NOMO-1 treated with DMSO at 0.1 percent for 48 hours (cell line): ENCODE results near the gene F10.

Experiments
- DNase-seq: peaks from one replicate; lab custom pipeline; 2025; ENCODE audit not compliant: unreplicated experiment; lab: John Stamatoyannopoulos, UW

F10 gene

DNA sequence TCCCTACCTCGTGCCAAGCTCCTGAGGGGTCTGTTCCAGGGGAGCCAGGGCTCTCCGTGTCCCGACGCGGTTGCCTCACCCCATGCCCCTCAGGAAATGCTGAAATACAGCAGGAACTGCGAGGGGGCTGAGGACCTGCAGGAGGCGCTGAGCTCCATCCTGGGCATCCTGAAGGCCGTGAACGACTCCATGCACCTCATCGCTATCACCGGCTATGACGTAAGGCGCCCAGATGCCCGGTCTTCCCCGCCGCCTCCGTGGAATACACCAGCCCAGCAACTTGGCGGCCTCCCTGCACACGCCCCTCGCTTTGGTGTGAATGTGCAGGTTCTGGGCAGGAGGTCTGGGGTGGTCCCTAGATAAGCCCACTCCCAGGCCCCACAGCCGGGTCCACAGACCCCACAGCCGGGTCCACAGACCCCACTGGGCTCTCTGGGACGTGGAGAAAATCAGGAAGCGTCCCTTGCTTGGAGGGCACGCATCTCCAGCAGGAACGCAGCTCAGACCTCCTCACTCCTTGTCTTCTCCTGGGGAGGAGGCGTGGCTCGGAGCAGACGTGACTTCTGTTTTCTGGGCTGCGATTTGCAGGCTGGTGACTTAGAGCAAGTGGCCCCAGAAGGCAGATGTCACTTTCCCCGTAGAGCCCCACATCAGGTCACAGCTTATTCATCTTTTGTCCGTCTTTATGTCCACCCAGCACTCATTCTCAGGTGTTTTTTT, 36.4 kb upstream of the F10 start:
- no peak for DNase-seq

DNA sequence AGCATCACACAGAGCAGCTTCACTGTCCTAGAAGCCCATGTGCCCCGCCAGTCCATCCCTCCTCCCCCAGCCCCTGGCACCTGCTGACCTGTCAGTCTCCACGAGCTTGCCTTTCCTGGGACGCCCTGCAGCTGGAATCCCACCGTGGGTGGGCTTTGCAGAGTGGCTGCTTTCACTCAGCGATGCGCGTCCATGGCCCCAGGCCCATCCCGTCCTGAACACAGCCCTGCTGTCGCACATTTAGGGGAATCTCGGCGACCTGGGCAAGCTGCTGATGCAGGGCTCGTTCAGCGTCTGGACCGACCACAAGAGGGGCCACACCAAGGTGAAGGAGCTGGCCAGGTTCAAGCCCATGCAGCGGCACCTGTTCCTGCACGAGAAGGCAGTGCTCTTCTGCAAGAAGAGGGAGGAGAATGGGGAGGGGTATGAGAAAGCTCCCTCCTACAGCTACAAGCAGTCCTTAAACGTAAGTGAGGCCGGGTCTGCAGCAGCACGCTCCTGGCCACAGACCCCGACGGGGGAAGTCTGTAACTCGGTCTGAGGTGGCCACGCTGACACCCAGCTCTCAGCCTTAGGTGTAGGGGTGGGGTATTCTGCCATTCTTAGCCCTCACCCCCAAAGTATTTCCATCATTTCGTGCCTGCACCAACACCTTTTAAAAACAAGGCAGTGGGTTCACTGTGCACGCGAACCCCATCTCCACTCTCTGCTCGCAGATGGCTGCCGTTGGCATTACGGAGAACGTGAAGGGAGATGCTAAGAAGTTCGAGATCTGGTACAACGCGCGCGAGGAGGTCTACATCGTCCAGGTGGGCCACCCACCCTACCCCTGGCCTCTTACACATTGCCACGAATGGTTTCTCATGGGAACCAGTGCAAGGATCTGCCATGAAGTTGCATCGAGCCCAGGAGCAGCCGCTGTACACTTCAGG, 35.3 kb upstream of the F10 start:
- no peak for DNase-seq

DNA sequence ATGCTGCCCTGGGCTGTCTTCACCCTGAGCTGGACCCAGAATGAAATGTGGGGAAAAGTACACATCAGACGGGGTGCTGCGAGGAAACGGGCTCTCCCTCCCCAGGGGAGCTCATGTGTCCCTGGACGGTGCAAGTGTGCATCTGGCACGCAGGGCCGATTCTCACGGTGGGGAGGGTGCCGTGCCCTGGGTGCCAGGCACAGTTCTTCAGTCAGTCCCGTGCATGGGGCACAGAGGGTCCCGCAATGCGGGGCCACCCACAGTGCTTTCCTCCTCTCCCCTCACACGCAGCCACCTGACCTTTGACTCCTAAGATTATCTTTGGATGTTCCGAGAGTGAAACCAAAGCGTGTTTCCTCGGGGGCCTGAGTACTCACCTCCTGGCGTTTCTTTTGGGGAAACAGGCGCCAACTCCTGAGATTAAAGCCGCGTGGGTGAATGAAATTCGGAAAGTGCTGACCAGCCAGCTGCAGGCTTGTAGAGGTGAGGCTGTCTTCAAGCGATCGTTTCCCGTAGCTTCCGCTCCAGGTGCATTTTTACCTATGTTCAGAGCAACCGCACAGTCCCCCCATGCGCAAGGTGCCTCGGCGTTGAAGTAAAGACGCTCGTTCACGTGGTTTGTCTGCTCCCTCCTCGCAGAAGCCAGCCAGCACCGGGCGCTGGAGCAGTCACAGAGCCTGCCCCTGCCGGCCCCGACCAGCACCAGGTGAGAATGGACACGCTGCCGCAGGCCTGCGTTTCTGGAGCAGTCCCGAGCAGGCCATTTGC, 34.5 kb upstream of the F10 start:
- DNase-seq, result no peak

DNA sequence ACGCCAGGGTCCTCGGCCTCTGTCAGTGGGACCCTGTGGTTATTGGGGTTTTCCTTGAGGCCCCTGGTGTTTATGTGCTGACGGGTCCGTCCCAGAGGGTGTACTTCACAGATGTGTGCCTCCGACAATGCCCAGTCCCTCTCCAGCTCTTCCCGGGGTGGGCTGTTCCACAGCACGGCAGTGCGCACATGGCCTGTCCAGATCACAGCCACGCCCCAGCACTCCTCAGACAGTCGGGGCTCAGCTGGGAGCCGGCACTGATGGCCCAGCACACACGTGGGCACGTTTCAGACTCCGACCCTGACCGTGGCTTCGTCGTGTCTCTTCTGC, 33.9 kb upstream of the F10 start:
- DNase-seq, result no peak

DNA sequence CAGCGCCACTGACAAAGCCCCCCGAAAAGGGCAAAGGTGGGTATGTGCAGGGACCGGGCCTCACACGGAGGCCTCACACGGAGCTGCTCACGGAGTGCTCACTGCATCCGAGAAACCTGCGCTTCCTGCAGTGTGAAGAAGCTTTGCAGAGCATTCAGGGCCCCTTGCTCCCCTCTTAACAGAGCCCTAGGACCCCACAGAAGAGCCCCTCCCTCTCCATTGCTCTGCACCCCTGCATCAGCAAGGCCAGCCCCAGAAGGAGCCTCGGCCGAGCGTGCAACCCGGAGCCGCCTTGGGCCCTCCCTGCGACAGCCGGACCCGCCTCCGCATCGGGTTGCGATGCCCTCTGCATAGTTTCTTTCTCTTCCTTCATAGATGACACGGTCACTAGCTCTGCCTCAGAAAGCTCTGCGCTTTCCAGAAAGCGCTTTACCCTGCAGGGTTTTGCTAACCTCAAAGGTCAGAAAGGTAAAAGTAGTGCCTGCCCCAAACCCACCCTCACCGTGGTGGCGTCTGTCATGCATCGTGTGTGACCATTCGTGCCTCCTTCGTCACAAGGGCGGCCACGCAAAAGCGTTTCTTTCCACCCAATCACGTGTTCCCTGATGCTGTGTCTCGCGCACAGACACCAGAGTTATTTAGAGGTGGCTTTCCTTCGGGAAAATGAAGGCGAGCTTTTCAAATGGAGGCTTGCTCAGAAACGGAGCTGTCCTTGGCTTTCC, 32.7 kb upstream of the F10 start:
- no peak for DNase-seq

DNA sequence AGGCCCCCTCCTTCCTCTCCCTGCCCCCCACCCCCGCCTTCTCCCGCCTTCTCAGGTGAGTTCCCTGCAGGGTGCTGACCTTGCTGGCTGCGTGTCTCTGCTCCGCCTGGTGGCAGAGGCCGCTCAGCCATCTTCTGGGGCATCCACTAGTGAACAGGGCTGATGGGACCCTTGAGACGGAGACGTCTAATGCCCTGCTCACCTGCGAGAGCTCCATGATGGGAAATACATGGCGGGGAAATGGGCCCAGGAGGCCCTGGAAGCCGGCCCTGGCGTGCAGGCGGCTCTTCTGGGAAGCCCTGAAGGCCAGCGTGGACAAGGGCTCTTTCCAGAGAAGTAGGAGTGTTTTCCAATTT, 32.2 kb upstream of the F10 start:
- DNase-seq, result no peak

DNA sequence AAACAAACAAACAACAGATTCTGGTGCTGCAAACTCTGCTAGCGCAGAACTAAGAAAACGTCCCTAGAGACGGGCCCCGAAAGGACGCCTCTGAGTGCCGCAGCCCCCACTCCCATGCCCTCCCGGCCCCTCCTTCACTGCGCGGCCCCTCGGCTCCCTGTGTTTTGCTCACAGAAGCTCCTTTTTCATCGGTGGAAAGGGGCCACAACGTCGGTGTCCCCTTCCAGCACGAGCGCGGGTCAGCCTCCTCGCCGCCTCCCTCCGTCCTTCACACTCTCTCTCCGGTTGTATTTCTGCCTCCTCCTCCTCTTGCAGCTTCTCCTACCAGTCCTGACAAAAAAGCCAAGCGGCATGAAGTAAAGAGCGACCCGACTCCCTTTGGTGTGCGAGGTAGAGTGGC, 31.8 kb upstream of the F10 start:
- DNase-seq, result no peak

DNA sequence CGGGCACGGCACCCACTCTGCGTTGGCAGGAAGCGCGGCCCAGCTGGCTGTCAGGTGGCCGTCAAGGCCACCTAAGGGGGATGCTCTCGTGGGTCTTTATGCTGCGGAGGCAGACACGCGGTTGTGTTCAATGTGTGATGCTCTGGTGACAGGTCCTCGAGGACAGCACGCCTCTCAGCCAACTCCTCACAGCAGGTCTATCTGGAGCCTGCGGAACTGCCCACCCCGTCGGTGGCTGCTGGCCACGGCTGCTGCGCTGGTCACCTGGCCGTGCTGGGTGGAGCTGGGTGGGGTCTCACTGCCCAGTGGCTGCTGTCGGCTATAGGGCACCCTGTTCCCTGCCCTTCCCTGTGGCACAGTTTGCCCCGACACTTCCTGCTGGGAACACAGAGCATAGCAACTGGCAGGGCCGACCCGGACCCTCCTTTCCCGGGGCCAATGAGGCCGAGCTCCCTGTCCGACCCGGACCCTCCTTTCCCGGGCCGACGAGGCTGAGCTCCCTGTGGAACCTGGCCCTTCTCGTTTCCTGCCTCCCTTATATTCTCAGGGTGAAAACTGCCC, 31.3 kb upstream of the F10 start:
- no peak for DNase-seq

DNA sequence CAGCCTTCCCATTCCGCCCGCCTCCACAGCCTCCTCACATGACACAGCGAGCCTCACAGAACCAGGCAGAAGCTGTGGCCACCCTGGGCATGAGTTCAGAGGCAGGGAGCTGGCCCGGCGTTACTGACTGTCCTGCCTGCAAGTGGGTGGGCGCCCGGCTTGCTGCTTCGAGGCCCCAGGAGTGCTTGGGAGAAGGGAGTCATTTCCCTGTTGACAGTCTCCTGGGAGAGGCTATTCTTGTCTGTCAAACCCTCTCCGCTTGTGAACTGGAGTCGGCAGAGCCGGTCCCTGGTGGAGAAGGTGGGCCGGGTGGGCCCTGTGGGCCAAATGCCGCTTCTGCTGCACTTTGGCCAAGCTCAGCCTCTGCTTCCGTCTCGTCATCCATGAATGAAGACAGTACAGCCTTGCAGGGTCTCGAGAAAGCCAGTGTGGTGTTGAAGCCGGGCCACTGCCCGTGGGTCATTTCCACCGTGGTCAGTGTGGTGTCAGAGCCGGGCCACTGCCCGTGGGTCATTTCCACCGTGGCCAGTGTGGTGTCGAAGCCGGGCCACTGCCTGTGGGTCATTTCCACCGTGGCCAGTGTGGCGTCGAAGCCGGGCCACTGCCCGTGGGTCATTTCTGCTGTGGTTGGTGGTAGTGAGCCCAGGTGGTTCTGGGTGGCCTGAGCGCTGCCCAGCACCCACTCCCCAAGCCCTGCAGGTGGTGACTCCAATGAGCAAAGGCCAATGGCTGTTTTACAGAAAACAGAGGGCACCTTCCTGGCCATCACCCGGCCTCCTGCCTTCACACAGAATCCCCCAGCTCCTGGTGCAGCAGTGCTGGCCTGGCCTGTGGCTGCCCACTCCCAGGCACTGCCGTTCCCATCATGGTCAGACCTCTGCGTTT, 30.5 kb upstream of the F10 start:
- no peak for DNase-seq

DNA sequence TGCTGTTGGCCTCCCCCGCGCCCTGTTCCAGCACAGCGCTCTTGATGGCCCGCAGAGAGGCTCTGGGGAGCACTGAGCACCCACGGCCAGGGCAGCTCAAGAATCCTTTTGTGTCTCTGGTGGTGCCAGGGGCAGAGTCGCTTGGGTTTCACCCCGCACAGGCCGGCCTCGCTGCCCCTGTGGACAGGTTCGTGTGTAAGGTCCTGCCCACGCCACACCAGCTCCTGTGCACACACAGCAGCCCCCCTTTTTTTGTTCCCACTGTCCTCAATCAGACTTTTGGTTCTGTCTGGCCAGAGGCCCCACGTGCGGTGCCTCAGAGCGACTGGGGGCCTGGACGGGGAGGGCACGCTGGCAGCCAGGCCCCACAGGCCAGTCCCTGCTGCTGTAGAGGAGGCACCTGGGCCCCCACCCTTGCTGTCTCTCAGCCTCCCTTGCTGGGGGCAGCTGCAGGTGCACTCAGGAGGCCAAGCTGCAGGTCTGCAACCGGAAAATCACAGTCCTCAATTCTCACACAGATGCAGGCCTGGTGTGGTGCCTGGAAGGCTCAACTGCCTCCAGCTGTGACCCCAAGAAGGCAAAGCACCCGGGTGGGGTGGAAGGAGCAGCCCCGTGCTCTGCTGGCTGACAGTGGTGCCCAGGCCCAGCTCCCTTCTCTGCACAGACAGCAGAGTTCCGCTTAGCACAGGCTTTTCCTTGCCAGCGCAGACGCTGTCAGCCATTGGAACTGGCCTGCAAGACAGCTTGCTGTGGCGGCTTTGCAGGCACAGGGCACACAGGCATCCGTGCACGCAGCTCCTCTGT, 29.6 kb upstream of the F10 start:
- no peak for DNase-seq

DNA sequence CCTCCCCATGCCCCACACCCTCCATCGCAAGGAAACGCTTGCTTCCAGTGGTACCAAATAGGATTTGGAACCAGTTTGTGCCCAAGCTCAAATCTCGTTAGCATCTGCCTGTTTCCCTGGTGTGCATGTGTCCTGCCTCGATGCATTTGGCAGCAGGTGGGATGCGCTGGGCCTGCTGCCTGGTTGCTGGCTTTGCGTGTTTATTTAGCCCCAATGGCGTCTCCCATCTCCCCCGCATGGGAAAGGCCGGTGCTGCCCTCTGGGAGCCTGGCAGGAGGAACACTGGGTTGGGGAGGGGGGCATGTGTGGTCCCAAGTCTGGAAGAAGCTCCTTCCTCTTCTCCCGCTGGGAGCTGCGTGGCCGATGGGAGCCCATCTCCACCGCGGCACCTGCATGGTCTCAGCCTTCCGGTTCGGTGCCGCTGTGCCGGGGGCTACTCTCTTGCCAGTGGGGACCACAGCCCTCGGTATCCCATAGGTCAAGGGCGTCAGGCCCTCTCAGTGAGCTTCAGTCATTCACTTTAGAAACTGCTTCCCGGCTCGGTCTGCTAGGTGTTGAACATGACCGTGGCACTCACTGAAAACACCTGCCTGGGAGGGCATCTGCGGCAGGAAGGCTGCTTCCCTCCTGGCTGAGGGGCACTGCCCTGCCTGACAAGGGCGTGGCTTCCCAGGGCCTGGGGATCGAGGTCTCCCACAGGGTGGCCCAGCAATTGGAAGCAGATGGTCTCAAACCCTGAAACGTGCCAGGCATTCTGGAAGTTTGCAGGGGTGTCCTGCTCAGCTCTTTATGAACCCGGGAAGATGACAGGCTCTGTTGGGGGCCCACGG, 28.8 kb upstream of the F10 start:
- DNase-seq, result no peak

DNA sequence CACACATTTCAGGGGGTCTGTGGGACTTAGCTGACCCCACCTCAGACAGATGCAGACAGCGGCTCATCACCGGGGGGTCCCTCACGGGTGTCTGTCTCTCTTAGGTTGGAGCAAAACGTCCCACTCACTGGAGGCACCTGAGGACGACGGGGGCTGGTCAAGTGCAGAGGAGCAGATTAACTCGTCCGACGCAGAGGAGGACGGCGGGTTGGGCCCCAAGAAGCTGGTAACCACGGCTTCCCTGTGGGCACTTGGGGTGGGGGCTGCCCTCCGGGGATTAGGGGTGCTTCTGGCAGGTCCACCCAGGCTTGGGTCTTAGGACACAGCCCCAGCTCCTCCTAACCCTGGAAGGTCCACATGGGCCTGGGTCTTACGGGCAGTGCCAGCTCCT, 28.2 kb upstream of the F10 start:
- DNase-seq, result no peak

DNA sequence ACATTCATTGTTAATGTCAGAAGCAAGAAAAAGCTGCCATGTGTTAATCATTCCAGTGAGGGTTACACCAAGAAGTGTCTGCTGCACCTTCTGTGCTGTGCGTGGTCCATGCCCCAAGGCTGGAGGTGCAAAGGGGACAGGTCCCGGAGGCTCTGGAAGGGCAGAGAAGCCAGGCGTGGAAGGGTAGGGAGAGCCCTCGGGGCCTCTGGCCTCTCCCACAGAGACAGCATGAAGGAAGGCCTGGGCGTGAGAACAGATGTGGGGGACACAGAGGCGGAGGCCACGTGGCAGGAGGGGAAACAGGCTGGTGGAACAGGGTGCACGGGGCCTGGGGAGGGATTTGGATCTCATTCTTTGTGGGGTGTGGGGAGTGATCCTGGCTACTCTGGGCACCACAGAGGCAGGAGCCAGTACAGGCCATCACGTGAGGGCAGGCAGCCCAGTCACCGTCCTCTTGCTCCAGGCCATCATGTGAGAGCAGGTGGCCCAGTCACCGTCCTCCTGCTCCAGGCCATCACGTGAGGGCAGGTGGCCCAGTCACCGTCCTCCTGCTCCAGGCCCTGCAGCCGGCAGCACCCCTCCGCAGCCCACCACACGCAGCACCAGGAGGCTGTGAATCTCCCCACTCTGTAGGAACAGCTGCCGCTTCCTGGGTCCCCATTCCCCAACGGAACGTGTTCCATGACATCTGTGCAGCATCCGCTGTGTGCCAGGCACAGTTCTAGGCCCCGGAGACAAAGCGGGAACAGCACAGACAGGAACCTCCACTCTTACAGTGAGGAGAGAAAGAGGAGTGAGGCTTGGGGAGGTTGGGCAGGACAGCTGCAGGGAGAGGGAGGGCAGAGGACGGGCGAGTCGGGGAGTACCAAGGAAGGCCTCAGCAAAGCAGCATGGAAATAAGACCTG, 27.2 kb upstream of the F10 start:
- no peak for DNase-seq

DNA sequence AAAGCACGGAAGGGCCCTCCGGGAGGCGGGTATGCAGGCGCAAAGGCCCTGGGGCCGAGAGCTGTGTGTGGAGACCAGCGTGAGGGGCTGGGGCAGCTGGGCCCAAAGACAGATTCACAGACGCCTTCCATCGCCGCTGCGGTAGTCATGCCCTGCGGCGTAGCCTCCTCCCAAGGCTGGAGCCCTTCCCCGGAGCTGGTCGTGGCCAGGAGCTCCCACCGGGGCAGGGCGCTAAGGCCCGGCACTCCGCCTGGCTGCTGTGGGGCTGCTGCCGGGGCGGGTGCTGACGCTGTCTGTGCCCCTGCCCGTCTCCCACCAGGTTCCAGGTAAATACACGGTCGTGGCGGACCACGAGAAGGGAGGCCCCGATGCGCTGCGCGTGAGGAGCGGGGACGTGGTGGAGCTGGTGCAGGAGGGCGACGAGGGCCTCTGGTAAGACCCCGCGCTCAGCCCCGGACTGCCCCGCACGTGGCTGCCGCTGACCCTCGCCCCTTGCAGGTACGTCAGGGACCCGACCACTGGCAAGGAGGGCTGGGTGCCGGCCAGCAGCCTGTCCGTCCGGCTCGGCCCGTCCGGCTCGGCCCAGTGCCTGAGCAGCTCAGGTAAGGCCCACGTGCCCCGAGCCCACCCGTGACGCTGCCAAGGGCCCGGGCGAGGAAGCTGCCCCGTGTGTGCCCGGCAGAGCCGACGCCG, 26.4 kb upstream of the F10 start:
- DNase-seq, result no peak

DNA sequence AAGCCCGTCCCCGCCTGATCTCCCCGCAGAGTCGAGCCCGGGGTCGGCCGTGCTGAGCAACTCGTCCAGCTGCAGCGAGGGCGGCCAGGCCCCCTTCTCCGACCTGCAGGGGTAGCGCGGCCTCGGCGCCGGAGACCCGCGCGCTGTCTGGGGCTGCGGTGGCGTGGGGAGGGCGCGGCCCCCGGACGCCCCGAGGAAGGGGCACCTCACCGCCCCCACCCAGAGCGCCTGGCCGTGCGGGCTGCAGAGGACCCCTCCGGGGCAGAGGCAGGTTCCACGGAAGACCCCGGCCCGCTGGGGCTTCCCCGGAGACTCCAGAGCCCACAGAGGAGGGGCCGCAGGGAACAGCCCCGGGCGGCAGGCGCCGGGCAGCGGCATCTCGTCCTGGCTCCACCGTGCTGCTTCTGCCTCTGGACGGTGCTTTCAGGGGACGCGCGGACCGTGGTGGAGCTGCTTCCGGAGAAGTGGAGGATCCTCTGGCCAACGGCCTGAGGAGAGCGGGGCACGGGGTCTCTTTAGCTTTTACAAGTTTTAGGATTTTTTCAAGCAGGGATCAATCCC, 25.8 kb upstream of the F10 start:
- no peak for DNase-seq

DNA sequence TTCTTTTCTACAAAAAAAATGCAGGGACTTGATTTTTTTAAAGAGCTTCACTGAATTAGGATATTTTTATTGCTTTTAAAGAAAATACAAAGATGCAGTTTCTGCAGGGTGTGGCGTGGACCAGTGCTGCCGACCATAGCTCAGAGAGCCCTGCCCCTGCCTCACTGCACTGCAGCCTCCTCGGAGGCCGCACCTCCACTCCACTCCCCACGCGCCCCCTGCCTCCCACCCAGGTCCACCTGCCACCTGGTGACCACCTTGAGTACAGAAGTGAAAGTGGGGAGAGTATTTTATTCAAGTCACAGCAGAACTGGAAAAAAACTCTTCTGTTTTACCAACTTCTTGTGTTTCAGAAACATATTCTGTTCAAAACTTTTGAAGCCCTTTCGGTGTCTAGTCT, 24.9 kb upstream of the F10 start:
- DNase-seq, result no peak
